Activated CD8-positive, alpha-beta memory T cell treated with anti-CD3 and anti-CD28 coated beads for 36 hours (primary cell): ENCODE measurements around the gene RPS27A. TPM values are rescaled to one million over a fixed set of nuclear protein-coding genes. Genes with fewer than 3 reads are reported as not detected.
"Not testable (repeated sequence)": the region's sequence is repeated elsewhere in the genome, so short reads cannot be mapped to it uniquely, and the experiment has no call there.

Experiments
- CTCF ChIA-PET: fragments of 350-600 bp; sonication (Branson Sonifier 250); formaldehyde crosslinking; loops from one replicate; lab custom pipeline; 2021; ENCODE audit warnings: antibody characterized with exemption; lab: Charles Lee
- POLR2A ChIA-PET: fragments of 350-600 bp; sonication (Branson Sonifier 250); formaldehyde crosslinking; loops from one replicate; lab custom pipeline; 2021; ENCODE audit warnings: antibody characterized with exemption; lab: Charles Lee
- total RNA-seq, 2 experiments: library from RNA; stranded (reverse); gene quantifications; one replicate each; pipeline ENCODE4 v1.2.3, GENCODE V29; 2021

RPS27A gene
- total RNA-seq, 2 experiments from 2014 or later = 1,085 to 1,130 TPM

DNA sequence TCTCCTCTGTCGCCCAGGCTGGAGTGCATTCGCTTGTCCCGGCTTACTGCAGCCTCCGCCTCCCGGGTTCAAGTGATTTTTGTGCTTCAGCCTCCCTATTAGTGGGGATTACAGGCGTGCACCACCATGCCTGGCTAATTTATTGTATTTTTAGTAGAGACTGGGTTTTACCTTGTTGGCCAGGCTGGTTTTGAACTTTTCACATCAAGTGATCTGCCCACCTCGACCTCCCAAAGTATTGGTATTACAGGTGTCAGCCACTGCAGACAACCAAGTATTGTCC lies 1.1 kb downstream of the RPS27A start:
- ChIA-PET CTCF (no interaction called here), POLR2A (no interaction called here)

DNA sequence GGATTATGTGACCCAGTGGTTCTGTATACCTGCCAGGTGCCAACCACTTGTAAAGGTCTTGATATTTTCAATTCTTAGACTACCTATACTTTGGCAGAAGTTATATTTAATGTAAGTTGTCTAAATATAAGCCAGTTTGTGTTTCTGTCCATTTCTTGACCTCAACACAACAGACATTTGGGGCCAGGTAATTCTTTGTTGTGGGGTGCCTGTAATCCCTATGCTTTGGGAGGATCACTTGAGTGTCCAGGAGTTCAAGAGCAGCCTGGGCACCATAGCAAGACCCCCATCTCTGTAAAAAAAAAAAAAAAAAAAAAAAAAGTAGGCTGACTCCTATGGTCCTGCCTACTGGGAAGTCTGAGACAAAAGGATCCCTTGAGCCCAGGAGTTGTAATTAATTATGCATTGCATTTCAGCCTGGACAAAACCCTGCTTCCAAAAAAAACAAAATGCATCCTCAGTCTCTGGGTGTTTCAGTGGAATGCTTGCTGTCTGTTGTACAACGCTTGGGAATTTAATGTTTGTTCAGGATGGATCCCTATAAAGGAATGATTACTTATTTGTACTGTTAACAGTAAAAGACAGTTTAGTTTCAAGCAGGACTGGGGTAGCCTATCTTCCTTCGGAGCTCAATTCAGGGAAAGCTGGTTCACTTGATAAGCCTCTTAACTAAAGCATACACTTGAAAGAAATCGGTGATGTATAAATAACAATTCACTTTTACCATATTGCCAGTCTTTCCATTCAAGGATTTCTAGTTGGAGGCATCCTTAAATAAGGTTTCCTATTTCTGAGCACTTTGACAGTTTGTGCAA lies 3.4 kb downstream of the RPS27A start:
- ChIA-PET POLR2A (interaction anchor here (1.8 kb wide), 1 partner anchor 12 kb away, joined by 6 read pairs; no protein-coding TSS in a partner anchor), CTCF (no interaction called here)

DNA sequence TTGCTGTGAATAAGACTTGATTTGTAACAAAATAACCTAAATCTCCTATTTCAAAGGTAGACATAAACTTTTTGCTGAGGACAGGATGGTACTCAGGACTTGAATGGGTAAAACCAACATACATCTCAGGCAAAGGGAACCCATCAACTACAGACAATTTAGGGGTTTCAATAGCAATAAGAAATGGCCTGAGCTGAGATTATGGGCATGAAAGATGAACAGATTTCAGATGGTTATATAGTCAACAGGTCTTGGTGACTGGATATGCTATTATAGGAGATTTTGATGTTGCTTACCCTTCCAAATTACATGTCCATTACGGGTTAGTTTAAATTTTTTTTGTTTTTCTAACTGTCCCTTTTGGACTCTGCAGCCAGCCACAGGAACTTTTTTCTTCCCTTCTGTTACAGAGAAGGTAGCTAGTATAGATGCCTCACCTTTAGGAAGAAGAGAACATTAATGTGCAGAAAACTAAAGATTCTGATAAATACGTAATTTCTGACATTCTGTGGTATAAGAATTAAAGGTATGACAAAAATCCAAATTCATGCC lies 4.6 kb downstream of the RPS27A start:
- POLR2A ChIA-PET = interaction anchor here (0.6 to 1.8 kb wide), 2 partner anchors 14 to 133 kb away, joined by 3 to 6 read pairs; no protein-coding TSS in a partner anchor

DNA sequence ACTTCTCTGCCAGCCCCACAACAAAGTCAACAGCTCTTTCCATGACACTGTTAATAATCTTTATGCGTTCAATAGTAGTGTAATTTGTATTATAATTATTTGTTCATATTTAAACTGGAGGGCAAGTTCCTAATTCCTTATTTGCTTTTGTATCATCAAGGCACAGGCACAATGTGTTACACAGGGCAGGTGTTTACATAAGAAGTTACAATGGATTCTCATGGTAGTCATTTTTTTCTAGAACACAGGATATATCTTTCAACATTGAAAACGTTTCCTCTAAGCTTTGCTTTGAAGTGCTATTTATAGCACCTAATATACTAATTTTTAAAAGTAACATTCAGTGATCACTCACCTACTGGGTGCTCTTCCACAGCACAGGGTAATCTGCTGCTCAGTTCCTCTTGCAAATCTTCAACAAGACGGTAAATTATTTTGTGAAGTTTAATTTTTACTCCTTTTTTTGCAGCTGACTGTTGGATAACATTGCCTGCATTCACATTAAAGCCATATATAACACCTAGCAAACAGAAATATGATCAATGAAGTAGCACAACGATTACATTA lies 7.3 kb downstream of the RPS27A start:
- ChIA-PET POLR2A (interaction anchor here (1.0 kb wide), 1 partner anchor 14 kb away, joined by 3 read pairs; no protein-coding TSS in a partner anchor), CTCF (no interaction called here)

More for the DNA sequence above, 4.6 kb downstream of the RPS27A start:
- CTCF ChIA-PET = interaction anchor here (0.8 kb wide), 1 partner anchor 194 kb away, joined by 3 read pairs; no protein-coding TSS in a partner anchor

DNA sequence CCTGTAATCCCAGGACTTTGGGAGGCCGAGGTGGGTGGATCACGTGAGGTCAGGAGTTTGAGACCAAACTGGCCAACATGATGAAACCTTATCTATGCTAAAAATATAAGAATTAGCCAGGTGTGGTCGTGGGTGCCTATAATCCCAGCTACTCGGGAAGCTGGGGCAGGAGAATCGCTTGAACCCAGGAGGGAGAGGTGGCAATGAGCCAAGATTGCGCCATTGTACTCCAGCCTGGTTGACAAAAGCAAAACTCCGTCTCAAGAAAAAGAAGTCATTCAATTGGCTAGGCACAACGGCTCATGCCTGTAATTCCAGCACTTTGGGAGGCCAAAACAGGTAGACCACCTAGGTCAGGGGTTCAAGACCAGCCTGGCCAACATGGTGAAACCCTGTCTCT lies 9.1 kb downstream of the RPS27A start:
- CTCF ChIA-PET = not testable (repeated sequence)
- POLR2A ChIA-PET = interaction anchor here (0.6 kb wide), 1 partner anchor 354 kb away, joined by 4 read pairs; no protein-coding TSS in a partner anchor

DNA sequence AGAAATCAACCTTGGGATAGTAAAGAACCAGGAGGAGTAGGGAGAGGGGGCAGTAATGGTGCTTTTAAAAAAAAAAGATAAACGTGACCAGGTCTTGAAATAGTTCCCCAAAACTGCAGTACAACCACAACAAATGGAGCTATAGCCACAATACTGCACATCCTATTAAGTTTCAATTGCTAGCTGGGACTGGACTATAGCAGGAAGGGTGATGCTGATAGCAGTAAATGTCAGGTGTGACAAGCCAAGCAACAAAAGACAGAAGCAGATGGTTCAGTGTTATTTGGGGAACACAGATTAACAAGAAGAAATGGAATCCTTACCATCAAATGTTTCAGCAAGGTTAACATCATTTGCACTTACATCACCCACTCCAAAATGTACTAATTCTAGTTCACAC lies 10.1 kb downstream of the RPS27A start:
- ChIA-PET CTCF (no interaction called here), POLR2A (no interaction called here)

DNA sequence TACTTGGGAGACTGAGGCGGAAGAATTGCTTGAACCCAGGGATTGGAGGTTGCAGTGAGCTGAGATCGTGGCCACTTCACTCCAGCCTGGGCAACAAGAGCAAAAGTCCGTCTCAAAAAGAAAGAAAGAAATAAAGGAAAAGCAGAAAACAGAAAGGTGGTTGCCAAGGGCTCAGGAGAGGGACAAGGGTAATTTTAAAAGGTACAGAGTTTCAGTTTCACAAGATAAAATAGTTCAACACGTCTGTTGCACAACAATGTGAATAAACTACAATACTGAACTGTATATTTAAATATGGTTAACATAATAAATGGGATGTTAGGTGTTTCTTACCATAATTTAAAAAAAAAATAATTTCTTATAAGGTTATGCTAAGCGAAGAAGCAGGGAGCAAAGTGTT lies 12.9 kb downstream of the RPS27A start:
- POLR2A ChIA-PET = no interaction called here
- CTCF ChIA-PET = interaction anchor here (1.4 kb wide), 1 partner anchor 18 kb away, joined by 3 read pairs; no protein-coding TSS in a partner anchor

DNA sequence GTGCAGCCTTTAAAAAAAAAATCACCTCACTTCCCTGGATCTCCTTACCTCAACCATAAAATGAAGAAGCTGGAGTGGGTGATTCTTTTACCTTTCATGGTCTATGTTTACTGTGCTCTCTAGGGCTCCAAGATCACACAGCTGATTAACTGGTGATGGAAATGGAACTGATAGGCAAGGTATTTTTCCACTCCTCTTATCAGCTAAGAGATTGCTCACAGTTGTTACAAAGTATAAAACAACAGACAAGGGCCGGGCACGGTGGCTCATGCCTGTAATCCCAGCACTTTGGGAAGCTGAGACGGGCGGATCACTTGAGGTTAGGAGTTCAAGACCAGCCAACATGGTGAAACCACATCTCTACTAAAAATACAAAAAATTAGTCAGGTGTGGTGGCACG lies 14.5 kb downstream of the RPS27A start:
- CTCF ChIA-PET = no interaction called here

DNA sequence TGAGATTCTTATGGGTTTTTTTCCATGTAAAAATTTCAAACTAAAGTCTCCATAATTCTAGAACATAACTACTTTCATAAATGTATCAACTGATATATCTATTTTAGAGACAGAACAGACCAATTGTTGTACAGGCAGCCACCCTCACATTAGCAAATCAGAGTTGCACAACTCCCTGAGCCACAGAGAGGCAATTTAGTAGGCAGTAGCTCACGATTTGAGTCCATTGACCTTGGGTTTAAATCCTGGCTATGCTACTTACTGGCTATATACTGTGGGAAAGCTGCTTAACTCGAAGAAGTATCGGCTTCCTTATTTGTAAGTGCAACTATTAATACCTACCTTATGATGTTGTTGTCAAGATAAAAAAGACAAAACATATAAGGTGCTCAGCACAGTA lies 20.3 kb downstream of the RPS27A start:
- CTCF ChIA-PET = no interaction called here
- POLR2A ChIA-PET = no interaction called here

More for the DNA sequence above, 14.5 kb downstream of the RPS27A start:
- POLR2A ChIA-PET = interaction anchor here (0.5 kb wide), 1 partner anchor 12 kb away, joined by 3 read pairs; no protein-coding TSS in a partner anchor

DNA sequence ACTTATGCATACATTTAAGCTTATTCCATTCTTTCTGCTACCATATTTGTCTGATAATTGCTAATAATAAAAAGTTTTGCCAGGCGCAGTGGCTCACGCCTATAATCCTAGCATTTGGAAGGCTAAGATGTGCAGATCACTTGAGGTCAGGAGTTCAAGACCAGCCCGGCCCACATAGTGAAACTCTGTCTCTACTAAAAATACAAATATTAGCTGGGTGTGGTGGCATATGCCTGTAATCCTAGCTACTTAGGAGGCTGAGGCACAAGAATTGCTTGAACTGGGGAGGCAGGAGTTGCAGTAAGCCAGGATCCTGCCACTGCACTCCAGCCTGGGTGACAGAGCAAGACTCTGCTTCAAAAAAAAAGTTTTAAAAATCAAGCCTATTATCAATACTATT lies 27.1 kb downstream of the RPS27A start:
- CTCF ChIA-PET = interaction anchor here (0.9 to 2.7 kb wide), 2 partner anchors 8 to 10 kb away, joined by 3 to 8 read pairs; partner anchors contain the start of gene MTIF2
- POLR2A ChIA-PET = not testable (repeated sequence)

DNA sequence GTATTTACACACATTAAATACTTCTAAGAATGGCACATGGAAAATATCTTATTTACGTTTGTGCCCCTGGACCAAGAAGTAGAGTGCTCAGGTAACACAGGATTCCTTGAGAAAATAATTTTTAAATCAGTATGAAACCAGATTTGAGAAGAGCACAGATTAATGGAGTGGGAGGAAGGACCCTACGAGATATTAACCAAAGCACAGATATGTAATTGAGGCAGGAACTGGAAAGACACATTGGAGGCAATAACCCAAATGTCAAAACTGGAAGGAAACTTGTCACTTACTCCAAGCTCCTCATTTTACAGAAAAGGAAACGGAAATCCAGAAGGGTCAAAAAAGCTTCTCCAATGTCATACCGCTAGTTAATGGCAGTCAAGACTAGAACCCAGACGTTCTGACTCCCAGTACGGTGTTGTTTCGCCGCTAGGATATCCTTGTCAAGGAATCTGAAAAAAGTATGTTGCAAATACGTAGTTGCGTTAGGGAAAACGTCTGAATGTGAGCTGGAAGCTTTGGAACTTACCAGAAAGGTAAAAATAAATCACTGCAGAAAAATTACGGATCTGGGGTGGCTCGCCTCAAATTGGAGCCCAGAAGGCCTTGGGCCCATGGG lies 35.9 kb downstream of the RPS27A start:
- ChIA-PET POLR2A (interaction anchor here (1.2 to 2.0 kb wide), 2 partner anchors 10 to 251 kb away, joined by 3 to 7 read pairs; partner anchors contain the start of gene CFAP36), CTCF (interaction anchor here (2.5 kb wide), 1 partner anchor 10 kb away, joined by 8 read pairs; no protein-coding TSS in a partner anchor)

DNA sequence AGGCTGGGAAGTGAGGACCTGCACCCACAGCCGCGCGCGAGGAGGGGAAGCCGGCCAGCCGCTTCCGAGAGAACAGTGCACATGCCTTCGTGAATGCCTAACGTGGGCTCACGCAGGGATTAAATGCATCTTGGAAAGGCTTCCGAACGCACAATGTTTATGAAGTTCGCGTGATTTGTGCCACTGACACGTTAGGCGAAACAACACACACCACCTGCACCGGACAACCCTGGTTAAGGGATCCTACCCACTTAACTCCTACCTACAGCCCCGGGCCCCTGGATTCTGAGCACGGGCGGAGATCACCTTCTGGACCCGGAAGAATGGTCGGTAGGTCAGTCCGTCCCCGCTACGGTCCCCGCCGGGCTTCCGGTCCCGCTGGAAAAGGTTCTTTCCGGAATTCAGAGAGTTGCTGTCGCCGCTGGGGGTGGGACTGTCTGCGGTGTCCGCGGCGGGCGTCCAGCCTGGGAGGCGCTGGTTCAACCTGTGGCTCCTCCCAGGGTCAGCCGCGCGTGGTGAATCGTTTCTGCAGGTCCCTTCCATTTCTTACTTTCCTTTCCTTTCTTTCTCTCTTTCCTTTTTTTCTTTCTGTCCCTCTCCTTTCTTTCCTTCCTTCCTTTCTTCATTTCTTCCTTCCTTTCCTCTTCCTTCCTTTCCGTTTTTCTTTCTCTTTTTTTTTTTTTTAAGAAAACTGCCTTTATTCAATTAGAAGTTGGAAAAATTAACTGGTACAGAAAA lies 36.6 kb downstream of the RPS27A start, which contains the start of gene MTIF2:
Gene MTIF2 (minus strand): TSS at position 325 of the 738 bp plus-strand sequence. CDS start 5,373 bp downstream, outside the sequence.
- ChIA-PET POLR2A (interaction anchor here (2.0 kb wide), 1 partner anchor 250 kb away, joined by 7 read pairs; the partner anchor contains the start of gene CFAP36), CTCF (interaction anchor here (0.9 to 2.5 kb wide), 3 partner anchors 10 to 145 kb away, joined by 3 to 8 read pairs (median 3); no protein-coding TSS in a partner anchor)

DNA sequence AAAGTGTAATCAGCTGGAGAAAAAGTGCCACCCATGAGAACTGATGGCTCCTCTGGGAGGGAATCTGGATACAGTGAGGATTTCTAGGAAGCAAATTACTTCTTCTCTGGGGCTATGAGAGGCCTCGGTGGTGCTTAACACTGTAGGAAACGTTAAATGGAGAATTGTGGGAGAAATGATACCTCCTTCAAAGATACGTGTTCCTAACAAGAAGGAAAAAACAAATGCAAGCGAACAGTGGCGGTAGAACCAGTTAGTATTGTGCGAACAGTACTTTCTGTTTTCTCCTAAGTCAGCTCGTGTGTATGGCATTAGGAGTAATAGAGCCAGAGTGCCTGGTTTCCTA lies 37.1 kb downstream of the RPS27A start:
- ChIA-PET POLR2A (interaction anchor here (2.0 kb wide), 1 partner anchor 250 kb away, joined by 7 read pairs; the partner anchor contains the start of gene CFAP36), CTCF (interaction anchor here (0.8 to 2.5 kb wide), 4 partner anchors 11 to 145 kb away, joined by 3 to 8 read pairs (median 4); partner anchors contain the start of genes CLHC1 and RPS27A)

DNA sequence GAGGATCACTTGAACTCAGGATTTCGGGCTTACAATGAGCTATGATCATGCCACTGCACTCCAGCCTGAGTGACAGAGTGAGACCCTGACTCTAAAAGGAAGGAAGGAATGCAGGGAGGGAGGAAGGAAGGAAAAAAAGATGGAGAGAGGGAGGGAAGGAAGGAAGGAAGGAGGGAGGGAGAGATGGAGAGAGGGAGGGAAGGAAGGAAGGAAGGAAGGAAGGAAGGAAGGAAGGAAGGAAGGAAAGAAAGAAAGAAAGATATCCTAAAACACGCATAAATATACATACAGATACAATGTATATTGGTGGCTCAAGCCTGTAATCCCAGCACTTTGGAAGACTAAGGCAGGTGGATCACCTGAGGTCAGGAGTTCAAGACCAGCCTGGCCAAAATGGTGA lies 41.9 kb downstream of the RPS27A start:
- CTCF ChIA-PET, POLR2A ChIA-PET: not testable (repeated sequence)

DNA sequence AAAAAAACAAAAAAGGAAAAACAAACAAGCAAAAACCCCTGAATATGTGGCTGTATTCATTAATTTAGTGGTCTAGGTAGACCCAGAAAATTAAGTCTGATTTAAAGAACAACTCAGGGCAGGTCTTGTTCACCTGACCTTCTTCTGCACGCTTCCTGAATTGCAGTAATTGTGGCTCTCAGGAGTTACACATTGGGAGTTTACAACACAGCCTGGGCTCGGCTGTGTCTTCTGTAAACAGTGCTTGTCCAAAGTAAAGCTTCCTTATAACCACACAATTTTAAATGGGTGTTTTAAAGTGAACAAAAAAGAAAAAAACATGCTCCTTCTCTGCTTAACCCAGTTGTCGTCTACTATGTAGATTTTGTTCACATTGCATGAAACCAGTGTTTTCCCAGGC lies 44.8 kb downstream of the RPS27A start:
- ChIA-PET POLR2A (no interaction called here), CTCF (no interaction called here)

DNA sequence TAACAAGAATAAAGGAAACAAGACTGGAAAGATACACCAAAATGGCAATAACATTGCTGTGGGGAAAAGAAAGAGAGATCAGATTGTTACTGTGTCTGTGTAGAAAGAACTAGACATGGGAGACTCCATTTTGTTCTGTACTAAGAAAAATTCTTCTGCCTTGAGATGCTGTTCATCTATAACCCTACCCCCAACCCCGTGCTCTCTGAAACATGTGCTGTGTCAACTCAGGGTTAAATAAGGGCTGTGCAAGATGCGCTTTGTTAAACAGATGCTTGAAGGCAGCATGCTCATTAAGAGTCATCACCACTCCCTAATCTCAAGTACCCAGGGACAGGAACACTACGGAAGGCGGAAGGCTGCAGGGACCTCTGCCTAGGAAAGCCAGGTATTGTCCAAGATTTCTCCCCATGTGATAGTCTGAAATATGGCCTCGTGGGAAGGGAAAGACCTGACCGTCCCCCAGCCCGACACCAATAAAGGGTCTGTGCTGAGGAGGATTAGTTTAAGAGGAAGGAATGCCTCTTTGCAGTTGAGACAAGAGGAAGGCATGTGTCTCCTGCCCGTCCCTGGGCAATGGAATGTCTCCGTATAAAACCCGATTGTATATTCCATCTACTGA lies 46.8 kb downstream of the RPS27A start:
- CTCF ChIA-PET, POLR2A ChIA-PET: not testable (repeated sequence)

DNA sequence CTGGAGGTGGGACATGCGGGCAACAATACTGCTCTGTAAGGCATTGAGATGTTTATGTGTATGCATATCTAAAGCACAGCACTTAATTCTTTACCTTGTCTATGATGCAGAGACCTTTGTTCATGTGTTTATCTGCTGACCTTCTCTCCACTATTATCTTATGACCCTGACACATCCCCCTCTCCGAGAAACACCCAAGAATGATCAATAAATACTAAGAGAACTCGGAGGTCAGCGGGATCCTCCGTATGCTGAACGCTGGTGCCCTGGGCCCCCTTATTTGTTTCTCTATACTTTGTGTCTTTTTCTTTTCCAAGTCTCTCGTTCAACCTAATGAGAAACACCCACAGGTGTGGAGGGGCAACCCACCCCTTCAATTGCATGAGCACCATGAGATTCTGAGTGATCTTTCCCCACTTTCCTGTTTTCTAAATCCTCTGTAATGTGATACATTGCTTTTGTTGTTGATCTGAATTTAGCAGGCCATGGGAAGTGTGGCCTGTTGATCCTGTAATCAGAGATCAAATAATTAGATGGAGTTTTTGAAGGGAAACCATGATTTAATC lies 47.5 kb downstream of the RPS27A start:
- POLR2A ChIA-PET, CTCF ChIA-PET: not testable (repeated sequence)
